Measurements from ENCODE around the gene CNTNAP2. TPM values are rescaled to one million over a fixed set of nuclear protein-coding genes. Genes with fewer than 3 reads are reported as not detected.

CNTNAP2 gene
- total RNA-seq, 2 experiments from 2014 or later, result not detected

DNA sequence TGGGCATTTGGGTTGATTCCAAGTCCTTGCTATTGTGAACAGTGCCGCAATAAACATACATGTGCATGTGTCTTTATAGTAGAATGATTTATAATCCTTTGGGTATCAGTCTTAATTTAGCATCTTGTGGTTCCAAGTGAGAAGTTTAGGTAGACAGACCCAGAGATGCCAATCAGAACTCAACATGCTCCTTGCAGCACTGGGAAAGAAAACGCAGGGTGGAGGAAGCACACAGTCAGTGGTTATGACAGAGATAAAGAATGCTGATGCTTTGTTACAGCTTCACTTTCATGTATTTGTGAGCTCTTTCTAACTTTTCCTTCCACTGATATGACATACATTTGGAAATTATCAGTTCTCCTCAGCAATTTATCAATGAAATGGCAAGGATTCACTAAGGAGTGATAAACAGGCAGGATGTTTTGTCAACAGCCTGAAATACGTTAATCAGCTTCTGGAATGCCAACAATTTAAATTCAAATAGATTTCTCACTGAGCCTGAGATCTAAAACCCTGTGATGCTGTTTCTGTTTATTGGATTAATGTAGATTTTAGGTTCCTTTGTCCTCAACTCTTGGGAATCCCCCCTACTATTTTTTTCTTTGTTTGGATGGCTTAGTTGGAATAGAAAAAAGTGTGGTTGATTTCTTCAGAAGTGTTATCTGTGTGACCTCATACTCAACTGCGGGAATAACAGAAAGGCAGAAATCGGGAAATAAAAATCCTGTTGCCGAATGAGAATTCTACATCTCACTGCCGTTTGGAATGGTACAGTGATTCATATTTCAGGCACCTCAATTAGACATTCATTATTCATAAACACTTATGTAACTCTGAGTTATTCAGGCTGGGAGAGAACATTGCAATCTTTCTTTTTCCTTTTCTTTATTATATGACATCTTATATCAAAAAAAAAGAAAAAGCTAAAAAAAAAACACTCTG lies 675.0 kb downstream of the CNTNAP2 start:
- no peak for ATAC-seq (ENCODE audit: poor library complexity)
- POLR2A ChIA-PET, result no interaction called here
- Histone ChIP-seq H3K4me3 (ENCODE audit: low read length) (no peak overlapping the region), H3K36me3 (ENCODE audit: insufficient read depth, low read length) (no peaks in the 10 kb centered on the region), H3K27me3 (ENCODE audit: control insufficient read depth in 1 of 2, insufficient read depth in 2 of 2, low read length in 2 of 2) (no peaks in the 10 kb centered on the region), H3K9me3 (ENCODE audit: control insufficient read depth in 1 of 2, insufficient read depth in 1 of 2, low read length in 2 of 2) (peaks cover 5 to 21% of the 10 kb centered on the region in 2 experiments), H3K27ac (ENCODE audit: low read depth in 1 of 2, low read length in 2 of 2) (no peak overlapping the region), H3K4me1 (ENCODE audit: insufficient read depth, low read length) (no peaks in the 10 kb centered on the region)
- TF ChIP-seq, protein P1, sequence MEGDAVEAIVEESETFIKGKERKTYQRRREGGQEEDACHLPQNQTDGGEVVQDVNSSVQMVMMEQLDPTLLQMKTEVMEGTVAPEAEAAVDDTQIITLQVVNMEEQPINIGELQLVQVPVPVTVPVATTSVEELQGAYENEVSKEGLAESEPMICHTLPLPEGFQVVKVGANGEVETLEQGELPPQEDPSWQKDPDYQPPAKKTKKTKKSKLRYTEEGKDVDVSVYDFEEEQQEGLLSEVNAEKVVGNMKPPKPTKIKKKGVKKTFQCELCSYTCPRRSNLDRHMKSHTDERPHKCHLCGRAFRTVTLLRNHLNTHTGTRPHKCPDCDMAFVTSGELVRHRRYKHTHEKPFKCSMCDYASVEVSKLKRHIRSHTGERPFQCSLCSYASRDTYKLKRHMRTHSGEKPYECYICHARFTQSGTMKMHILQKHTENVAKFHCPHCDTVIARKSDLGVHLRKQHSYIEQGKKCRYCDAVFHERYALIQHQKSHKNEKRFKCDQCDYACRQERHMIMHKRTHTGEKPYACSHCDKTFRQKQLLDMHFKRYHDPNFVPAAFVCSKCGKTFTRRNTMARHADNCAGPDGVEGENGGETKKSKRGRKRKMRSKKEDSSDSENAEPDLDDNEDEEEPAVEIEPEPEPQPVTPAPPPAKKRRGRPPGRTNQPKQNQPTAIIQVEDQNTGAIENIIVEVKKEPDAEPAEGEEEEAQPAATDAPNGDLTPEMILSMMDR (IDR thresholded peaks at IDR 0.05), result no peak
- no peak for DNase-seq
- Mint-ChIP-seq H3K4me1 (ENCODE audit: low read depth) (no peaks in the 10 kb centered on the region), H3K36me3 (ENCODE audit: low read depth) (no peaks in the 10 kb centered on the region), H3K9me3 (peaks cover 2% of the 10 kb centered on the region), H3K4me3 (no peak overlapping the region), H3K27ac (no peak overlapping the region), H3K27me3 (no peaks in the 10 kb centered on the region)
- intact Hi-C loops (cut with DNase I, micrococcal nuclease), result no loop called here
- CTCF ChIA-PET, result no interaction called here

DNA sequence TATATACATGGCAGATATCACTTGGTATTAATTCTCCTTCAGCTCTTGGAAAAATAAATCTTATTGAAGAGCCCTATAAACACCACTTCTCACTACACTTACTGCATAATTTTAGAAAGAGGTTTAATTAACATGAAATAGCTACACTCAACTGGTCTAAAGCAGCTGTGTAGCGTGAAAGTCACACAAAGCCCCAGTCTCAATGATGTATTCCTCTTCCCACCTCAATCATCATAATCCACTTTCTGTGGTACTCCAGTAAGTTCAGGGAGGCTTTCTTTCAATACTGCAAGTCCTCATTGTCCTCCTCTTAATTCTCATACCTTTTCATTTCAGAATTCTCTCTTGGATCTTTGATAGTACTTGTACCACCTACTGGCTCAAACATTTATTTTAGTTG lies 688.0 kb downstream of the CNTNAP2 start:
- ATAC-seq (ENCODE audit: poor library complexity) (no peak), DNase-seq (no peak)
- intact Hi-C loops (cut with DNase I, micrococcal nuclease), result no loop called here
- peaks cover under 1 to 4% of the 10 kb centered on the region in 2 experiments for H3K9me3 ChIP-seq (ENCODE audit: control insufficient read depth in 1 of 2, insufficient read depth in 1 of 2, low read length in 2 of 2)
- no peaks in the 10 kb centered on the region for H3K4me1 ChIP-seq (ENCODE audit: insufficient read depth, low read length)
- CTCF ChIA-PET, result no interaction called here
- H3K4me3 Mint-ChIP-seq, result no peak overlapping the region
- no peak overlapping the region for H3K4me3 ChIP-seq (ENCODE audit: low read length)
- H3K27ac ChIP-seq (ENCODE audit: low read depth in 1 of 2, low read length in 2 of 2), result no peak overlapping the region
- H3K9me3 Mint-ChIP-seq, result peaks cover 3% of the 10 kb centered on the region
- no peaks in the 10 kb centered on the region for H3K4me1 Mint-ChIP-seq (ENCODE audit: low read depth)
- TF ChIP-seq, protein P1 (IDR thresholded peaks at IDR 0.05), result no peak
- no peaks in the 10 kb centered on the region for H3K36me3 ChIP-seq (ENCODE audit: insufficient read depth, low read length)
- H3K27me3 ChIP-seq (ENCODE audit: control insufficient read depth in 1 of 2, insufficient read depth in 2 of 2, low read length in 2 of 2), result no peaks in the 10 kb centered on the region
- H3K27ac Mint-ChIP-seq, result no peak overlapping the region
- POLR2A ChIA-PET, result no interaction called here
- H3K27me3 Mint-ChIP-seq, result no peaks in the 10 kb centered on the region
- H3K36me3 Mint-ChIP-seq (ENCODE audit: low read depth), result no peaks in the 10 kb centered on the region

DNA sequence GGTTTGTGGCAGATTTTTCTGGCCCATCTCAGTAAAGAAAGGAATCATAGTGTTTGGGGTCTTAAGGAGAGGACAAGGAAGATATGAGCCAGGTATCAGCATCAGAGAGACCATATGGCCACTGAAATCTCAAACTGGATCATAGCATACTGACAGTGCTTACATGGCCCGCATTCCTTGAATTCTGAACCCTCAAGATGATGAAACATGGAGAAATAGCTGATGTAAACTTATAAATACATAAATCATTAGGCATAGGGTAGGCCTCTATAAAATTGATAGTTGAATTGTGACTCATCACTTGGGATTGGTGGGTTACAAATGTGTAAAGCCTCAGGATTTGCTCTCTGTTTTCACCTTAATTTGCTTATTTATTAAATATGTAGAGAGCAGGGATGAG lies 688.5 kb downstream of the CNTNAP2 start:
- Histone ChIP-seq H3K4me3 (ENCODE audit: low read length) (no peak overlapping the region), H3K9me3 (ENCODE audit: control insufficient read depth in 1 of 2, insufficient read depth in 1 of 2, low read length in 2 of 2) (peaks cover 3 to 5% of the 10 kb centered on the region in 2 experiments), H3K27ac (ENCODE audit: low read depth in 1 of 2, low read length in 2 of 2) (no peak overlapping the region), H3K27me3 (ENCODE audit: control insufficient read depth in 1 of 2, insufficient read depth in 2 of 2, low read length in 2 of 2) (no peaks in the 10 kb centered on the region), H3K36me3 (ENCODE audit: insufficient read depth, low read length) (no peaks in the 10 kb centered on the region), H3K4me1 (ENCODE audit: insufficient read depth, low read length) (no peaks in the 10 kb centered on the region)
- Mint-ChIP-seq H3K36me3 (ENCODE audit: low read depth) (no peaks in the 10 kb centered on the region), H3K4me3 (no peak overlapping the region), H3K27ac (no peak overlapping the region), H3K9me3 (peaks cover 3% of the 10 kb centered on the region), H3K27me3 (no peaks in the 10 kb centered on the region), H3K4me1 (ENCODE audit: low read depth) (no peaks in the 10 kb centered on the region)
- intact Hi-C loops (cut with DNase I, micrococcal nuclease), result no loop called here
- ChIA-PET POLR2A (no interaction called here), CTCF (no interaction called here)
- TF ChIP-seq, protein P1 (IDR thresholded peaks at IDR 0.05), result no peak
- DNase-seq (no peak), ATAC-seq (ENCODE audit: poor library complexity) (no peak)

Measured in CD4-positive, alpha-beta T cell (primary cell).